ENCODE results near the gene CDC14B.

Gene CDC14B

GRCh38 chr9:96587338-96588315, 32.0 kb downstream of the CDC14B start:
- TF ChIP-seq FOXM1 (IDR thresholded peaks at IDR 0.05; ENCODE audit: borderline replicate concordance, low read depth): no peak
- TF ChIP-seq TEAD4 (IDR thresholded peaks at IDR 0.05): no peak
- no peak for TF ChIP-seq YY1 (IDR thresholded peaks at IDR 0.05; ENCODE audit: low read depth)
- no peak for TF ChIP-seq CREB1 (IDR thresholded peaks at IDR 0.05; ENCODE audit: low read depth)
- no peak for TF ChIP-seq USF1 (IDR thresholded peaks at IDR 0.05)
- no peak for TF ChIP-seq TAF1 (IDR thresholded peaks at IDR 0.05; ENCODE audit: low read depth)
- no peak for TF ChIP-seq RAD21 (IDR thresholded peaks at IDR 0.05; ENCODE audit: low read depth)
- no peak for TF ChIP-seq REST (IDR thresholded peaks at IDR 0.05; ENCODE audit: low read depth)

- no peak for TF ChIP-seq FOXM1 (IDR thresholded peaks at IDR 0.05; ENCODE audit: borderline replicate concordance, low read depth)
- TF ChIP-seq MAX (IDR thresholded peaks at IDR 0.05): no peak
- no peak for TF ChIP-seq TAF1 (IDR thresholded peaks at IDR 0.05; ENCODE audit: low read depth)
- TF ChIP-seq REST (IDR thresholded peaks at IDR 0.05; ENCODE audit: low read depth): no peak
- no peak for TF ChIP-seq TEAD4 (IDR thresholded peaks at IDR 0.05)
- TF ChIP-seq TCF12 (IDR thresholded peaks at IDR 0.05; ENCODE audit: low read depth): no peak
- TF ChIP-seq EGR1 (IDR thresholded peaks at IDR 0.05): no peak
- TF ChIP-seq EP300 (IDR thresholded peaks at IDR 0.05; ENCODE audit: borderline replicate concordance): no peak
- no peak for TF ChIP-seq YY1 (IDR thresholded peaks at IDR 0.05; ENCODE audit: low read depth)
- no peak for TF ChIP-seq USF1 (IDR thresholded peaks at IDR 0.05)
- no peak for TF ChIP-seq NFIC (IDR thresholded peaks at IDR 0.05)
- no peak for TF ChIP-seq CEBPB (IDR thresholded peaks at IDR 0.05)
- no peak for TF ChIP-seq ZBTB7A (IDR thresholded peaks at IDR 0.05; ENCODE audit: low read depth)
- no peak for TF ChIP-seq CREB1 (IDR thresholded peaks at IDR 0.05; ENCODE audit: low read depth)
- no peak for TF ChIP-seq RAD21 (IDR thresholded peaks at IDR 0.05; ENCODE audit: low read depth)
Measured at GRCh38 chr9:96585426-96585825, 34.2 kb downstream of the CDC14B start.

GRCh38 chr9:96581786-96582185, 37.9 kb downstream of the CDC14B start:
- TF ChIP-seq USF1 (IDR thresholded peaks at IDR 0.05) (no peak), REST (IDR thresholded peaks at IDR 0.05; ENCODE audit: low read depth) (no peak), TCF12 (IDR thresholded peaks at IDR 0.05; ENCODE audit: low read depth) (no peak), TAF1 (IDR thresholded peaks at IDR 0.05; ENCODE audit: low read depth) (no peak), RAD21 (IDR thresholded peaks at IDR 0.05; ENCODE audit: low read depth) (no peak), MAX (IDR thresholded peaks at IDR 0.05) (no peak), NFIC (IDR thresholded peaks at IDR 0.05) (no peak)

GRCh38 chr9:96581301-96581700, 38.3 kb downstream of the CDC14B start:
- no peak for TF ChIP-seq RAD21 (IDR thresholded peaks at IDR 0.05; ENCODE audit: low read depth)
- no peak for TF ChIP-seq MAX (IDR thresholded peaks at IDR 0.05)
- TF ChIP-seq TCF12 (IDR thresholded peaks at IDR 0.05; ENCODE audit: low read depth): no peak
- no peak for TF ChIP-seq EP300 (IDR thresholded peaks at IDR 0.05; ENCODE audit: borderline replicate concordance)
- TF ChIP-seq TAF1 (IDR thresholded peaks at IDR 0.05; ENCODE audit: low read depth): no peak
- TF ChIP-seq FOXM1 (IDR thresholded peaks at IDR 0.05; ENCODE audit: borderline replicate concordance, low read depth): no peak
- no peak for TF ChIP-seq NFIC (IDR thresholded peaks at IDR 0.05)
- no peak for TF ChIP-seq TEAD4 (IDR thresholded peaks at IDR 0.05)
- TF ChIP-seq CEBPB (IDR thresholded peaks at IDR 0.05): no peak
- no peak for TF ChIP-seq ZBTB7A (IDR thresholded peaks at IDR 0.05; ENCODE audit: low read depth)
- no peak for TF ChIP-seq CREB1 (IDR thresholded peaks at IDR 0.05; ENCODE audit: low read depth)
- no peak for TF ChIP-seq REST (IDR thresholded peaks at IDR 0.05; ENCODE audit: low read depth)
- TF ChIP-seq YY1 (IDR thresholded peaks at IDR 0.05; ENCODE audit: low read depth): no peak
- no peak for TF ChIP-seq EGR1 (IDR thresholded peaks at IDR 0.05)
- no peak for TF ChIP-seq USF1 (IDR thresholded peaks at IDR 0.05)
